ENCODE data around the gene MNX1. TPM values are rescaled to one million over a fixed set of nuclear protein-coding genes. Genes with fewer than 3 reads are reported as not detected.

MNX1 gene
- total and polyA plus RNA-seq, 7 donors = 4.2 to 5.3 (median 4.2) TPM; not detected in 4

- TF ChIP-seq EP300 (IDR thresholded peaks at IDR 0.05) = no peak
- no peak for TF ChIP-seq POLR2AphosphoS5 (IDR thresholded peaks at IDR 0.05)
- no peak for TF ChIP-seq POLR2A (IDR thresholded peaks at IDR 0.05)
- no peak for TF ChIP-seq CTCF (IDR thresholded peaks at IDR 0.05)
- Histone ChIP-seq H3K27me3 (peaks cover 0 to 28% (median 24%) of the 10 kb centered on the region in 3 donors), H3K4me1 (no peaks in the 10 kb centered on the region), H3K9me3 (peaks cover 0 to 9% (median 5%) of the 10 kb centered on the region in 4 donors), H3K36me3 (no peaks in the 10 kb centered on the region), H3K4me3 (no peak overlapping the region), H3K27ac (no peak overlapping the region)
- intact Hi-C loops (cut with DNase I) = no loop called here
- WGBS, 2 donors = 69 to 74% methylated on average over 16 of the region's 16 CpGs
- no peak for DNase-seq
These were observed 46.8 kb upstream of the MNX1 start for GRCh38 chr7:157056957-157057902.

GRCh38 chr7:157056246-157056645 lies 45.8 kb upstream of the MNX1 start:
- no peaks in the 10 kb centered on the region for H3K4me1 ChIP-seq
- H3K4me3 ChIP-seq = no peak overlapping the region
- 88% methylated on average over 9 of the region's 9 CpGs for WGBS, 2 donors
- intact Hi-C loops (cut with DNase I) = no loop called here
- no peak for DNase-seq
- H3K36me3 ChIP-seq = no peaks in the 10 kb centered on the region
- TF ChIP-seq POLR2A (IDR thresholded peaks at IDR 0.05) = no peak
- TF ChIP-seq EP300 (IDR thresholded peaks at IDR 0.05) = no peak
- TF ChIP-seq POLR2AphosphoS5 (IDR thresholded peaks at IDR 0.05) = no peak
- no peak for TF ChIP-seq CTCF (IDR thresholded peaks at IDR 0.05)
- H3K27me3 ChIP-seq = peaks cover 0 to 35% (median 31%) of the 10 kb centered on the region in 3 donors
- H3K9me3 ChIP-seq = peaks cover 0 to 4% (median 0%) of the 10 kb centered on the region in 4 donors
- H3K27ac ChIP-seq = no peak overlapping the region

GRCh38 chr7:157054927-157055326 lies 44.5 kb upstream of the MNX1 start:
- WGBS, 2 donors = 82 to 90% methylated on average over 9 of the region's 9 CpGs
- DNase-seq = no peak
- no peaks in the 10 kb centered on the region for H3K4me1 ChIP-seq
- H3K4me3 ChIP-seq = no peak overlapping the region
- H3K27me3 ChIP-seq = peaks cover 0 to 43% (median 35%) of the 10 kb centered on the region in 3 donors
- H3K9me3 ChIP-seq = peaks cover 0 to 4% (median 0%) of the 10 kb centered on the region in 4 donors
- H3K36me3 ChIP-seq = no peaks in the 10 kb centered on the region
- intact Hi-C loops (cut with DNase I) = no loop called here
- H3K27ac ChIP-seq = no peak overlapping the region
- TF ChIP-seq POLR2A (IDR thresholded peaks at IDR 0.05) = no peak
- TF ChIP-seq CTCF (IDR thresholded peaks at IDR 0.05) = no peak
- no peak for TF ChIP-seq EP300 (IDR thresholded peaks at IDR 0.05)
- no peak for TF ChIP-seq POLR2AphosphoS5 (IDR thresholded peaks at IDR 0.05)

GRCh38 chr7:157053118-157053517 lies 42.7 kb upstream of the MNX1 start:
- H3K27me3 ChIP-seq = peaks cover 0 to 35% (median 32%) of the 10 kb centered on the region in 3 donors
- DNase-seq = no peak
- TF ChIP-seq POLR2A (IDR thresholded peaks at IDR 0.05) (no peak), CTCF (IDR thresholded peaks at IDR 0.05) (no peak), EP300 (IDR thresholded peaks at IDR 0.05) (no peak), POLR2AphosphoS5 (IDR thresholded peaks at IDR 0.05) (no peak)
- 92 to 93% methylated on average over 5 of the region's 5 CpGs for WGBS, 2 donors
- H3K36me3 ChIP-seq = no peaks in the 10 kb centered on the region
- H3K27ac ChIP-seq = no peak overlapping the region
- H3K4me1 ChIP-seq = no peaks in the 10 kb centered on the region
- intact Hi-C loops (cut with DNase I) = no loop called here
- no peak overlapping the region for H3K4me3 ChIP-seq
- H3K9me3 ChIP-seq = peaks cover 0 to 4% (median 0%) of the 10 kb centered on the region in 4 donors

Data from sigmoid colon (tissue), 7 donors.